ENCODE results near the gene WHRN. TPM values are rescaled to one million over a fixed set of nuclear protein-coding genes. Genes with fewer than 3 reads are reported as not detected.

Gene WHRN
- total RNA-seq, 2 experiments from 2014 or later: 0.64 to 1.2 TPM

DNA sequence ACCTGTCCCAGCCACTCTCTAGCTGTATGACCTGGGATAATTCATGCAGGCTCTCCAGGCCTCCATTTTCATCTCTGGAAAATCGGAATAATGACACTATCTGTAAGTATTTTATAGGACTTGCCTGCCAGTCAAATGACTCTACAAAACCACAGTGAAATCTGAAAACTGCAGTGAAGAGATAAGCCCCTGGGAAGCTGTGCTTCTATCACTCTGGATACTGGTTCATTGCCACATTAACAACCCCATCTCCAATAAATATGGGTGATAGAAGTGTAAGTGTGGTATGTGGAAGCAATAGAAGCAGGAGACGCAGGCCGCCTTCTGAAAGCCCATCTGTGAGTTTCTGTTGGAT, 31.8 kb downstream of the WHRN start:
- no peaks in the 10 kb centered on the region for H3K36me3 Mint-ChIP-seq (ENCODE audit: low read depth)
- POLR2A ChIA-PET: no interaction called here
- H3K9me3 Mint-ChIP-seq: no peaks in the 10 kb centered on the region
- peak overlapping the region; percentile 37 for H3K27ac Mint-ChIP-seq
- H3K4me3 Mint-ChIP-seq: no peak overlapping the region
- H3K27me3 Mint-ChIP-seq: no peaks in the 10 kb centered on the region
- DNase-seq: no peak
- CTCF ChIA-PET: interaction anchor here (0.9 to 2.2 kb wide), 2 partner anchors 8 to 12 kb away, joined by 3 to 8 read pairs; no protein-coding TSS in a partner anchor
- peaks cover 14% of the 10 kb centered on the region for H3K4me1 Mint-ChIP-seq

DNA sequence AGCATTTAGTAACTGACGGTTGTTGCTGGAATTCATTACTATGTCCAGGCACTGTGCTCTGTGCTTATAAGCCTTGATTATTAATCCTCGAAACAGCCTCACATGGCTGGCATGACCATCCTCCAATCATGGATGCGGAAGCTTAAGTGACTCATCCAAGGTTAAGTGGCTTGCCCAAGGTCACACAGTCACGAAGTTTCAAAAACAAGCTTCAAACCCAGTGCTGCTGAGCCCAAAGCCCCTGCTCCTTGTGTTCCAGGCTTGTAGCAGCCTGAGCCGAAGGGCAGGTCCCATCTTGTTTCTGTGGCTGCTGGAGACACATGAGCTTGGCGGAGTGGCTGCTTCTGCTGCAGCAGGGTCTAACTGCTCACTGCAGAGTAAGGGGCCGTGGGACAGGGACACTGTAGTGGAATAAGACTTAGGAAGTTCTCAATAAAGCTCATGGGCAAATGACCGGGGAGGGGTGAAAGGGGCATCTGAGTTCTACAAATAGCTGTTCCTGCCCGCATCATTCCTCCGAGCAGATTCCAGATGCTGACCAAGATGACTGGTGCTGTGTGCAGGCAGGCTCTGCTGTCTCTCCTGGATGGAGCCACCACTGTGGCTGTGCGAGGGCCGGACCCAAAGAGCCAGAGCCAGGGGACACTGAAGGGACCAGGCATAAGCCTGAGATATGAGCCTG, 32.4 kb downstream of the WHRN start:
- no peak overlapping the region for H3K27ac Mint-ChIP-seq
- H3K4me3 Mint-ChIP-seq: no peak overlapping the region
- ChIA-PET CTCF (interaction anchor here (2.2 kb wide), 1 partner anchor 12 kb away, joined by 8 read pairs; no protein-coding TSS in a partner anchor), POLR2A (no interaction called here)
- H3K36me3 Mint-ChIP-seq (ENCODE audit: low read depth): no peaks in the 10 kb centered on the region
- DNase-seq: no peak
- H3K27me3 Mint-ChIP-seq: no peaks in the 10 kb centered on the region
- H3K4me1 Mint-ChIP-seq: peaks cover 14% of the 10 kb centered on the region
- no peaks in the 10 kb centered on the region for H3K9me3 Mint-ChIP-seq

DNA sequence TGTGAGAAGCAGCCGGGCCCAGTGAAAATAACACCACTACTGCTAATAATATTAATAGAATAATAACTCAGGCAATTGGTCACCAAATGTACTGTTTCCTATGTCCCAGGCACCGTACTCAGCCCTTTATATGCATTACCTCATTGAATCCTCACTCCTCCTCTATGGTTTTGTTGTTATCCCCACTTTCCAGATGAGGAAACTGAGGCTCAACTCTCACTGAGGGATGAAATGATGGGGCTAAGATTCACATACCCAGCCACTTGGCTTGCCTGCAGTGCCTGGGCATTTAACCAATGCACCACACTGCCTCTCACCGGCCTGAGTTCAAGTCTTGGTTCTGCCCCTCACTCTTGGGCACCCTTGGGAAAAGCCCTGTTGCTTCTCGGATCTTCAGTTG, 34.1 kb downstream of the WHRN start:
- POLR2A ChIA-PET: no interaction called here

DNA sequence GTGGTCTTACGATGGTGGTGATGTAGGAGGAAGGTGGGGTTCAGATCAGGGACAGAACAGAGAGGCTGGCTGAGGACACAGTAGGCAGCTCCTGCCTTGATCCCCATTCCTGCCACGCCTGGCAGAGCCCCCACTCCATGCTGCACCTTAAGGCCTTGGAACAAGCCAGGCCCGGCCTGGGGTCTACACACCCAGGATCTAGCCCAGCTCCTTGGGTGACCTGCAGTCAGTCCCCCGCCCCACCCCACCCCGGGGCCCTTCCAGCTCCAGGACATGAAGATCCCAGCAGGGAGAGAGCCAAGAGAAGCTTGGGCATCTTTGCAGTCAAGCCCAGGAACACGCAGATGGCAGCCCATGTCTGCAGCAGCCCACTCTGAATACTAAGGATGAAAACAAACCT, 34.7 kb downstream of the WHRN start:
- POLR2A ChIA-PET: no interaction called here
- no peaks in the 10 kb centered on the region for H3K9me3 Mint-ChIP-seq
- no peak overlapping the region for H3K27ac Mint-ChIP-seq
- DNase-seq: no peak
- no peaks in the 10 kb centered on the region for H3K36me3 Mint-ChIP-seq (ENCODE audit: low read depth)
- H3K27me3 Mint-ChIP-seq: no peaks in the 10 kb centered on the region
- CTCF ChIA-PET: no interaction called here
- no peak overlapping the region for H3K4me3 Mint-ChIP-seq
- H3K4me1 Mint-ChIP-seq: peaks cover 9% of the 10 kb centered on the region

More for the DNA sequence above, 34.1 kb downstream of the WHRN start:
- Mint-ChIP-seq H3K27me3 (no peaks in the 10 kb centered on the region), H3K27ac (no peak overlapping the region), H3K9me3 (no peaks in the 10 kb centered on the region), H3K4me3 (no peak overlapping the region), H3K4me1 (peaks cover 12% of the 10 kb centered on the region), H3K36me3 (ENCODE audit: low read depth) (no peaks in the 10 kb centered on the region)
- CTCF ChIA-PET: interaction anchor here (1.3 kb wide), 1 partner anchor 15 kb away, joined by 4 read pairs; no protein-coding TSS in a partner anchor
- no peak for DNase-seq

DNA sequence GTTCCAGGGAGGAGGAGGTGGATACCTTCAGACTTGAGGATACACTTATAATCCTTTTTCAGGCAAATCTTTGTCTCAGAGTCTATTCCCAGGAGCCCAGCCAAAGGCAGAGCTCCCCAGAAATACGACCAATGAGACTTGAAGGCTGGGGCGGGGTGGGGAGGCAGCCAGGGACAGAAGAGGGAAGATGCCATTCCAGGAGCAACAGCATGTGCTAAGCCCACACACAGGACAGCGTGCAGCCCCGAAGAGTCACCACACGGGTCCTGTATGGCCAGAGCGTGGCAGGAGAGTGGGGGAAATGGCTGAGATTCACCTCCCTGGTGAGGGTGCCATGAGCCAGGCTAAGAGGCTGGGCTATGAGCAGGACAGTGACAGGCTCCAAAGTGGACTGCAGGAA, 35.2 kb downstream of the WHRN start:
- peaks cover 4% of the 10 kb centered on the region for H3K4me1 Mint-ChIP-seq
- H3K27ac Mint-ChIP-seq: no peak overlapping the region
- no peaks in the 10 kb centered on the region for H3K9me3 Mint-ChIP-seq
- ChIA-PET CTCF (interaction anchor here (0.8 kb wide), 1 partner anchor 33 kb away, joined by 4 read pairs; no protein-coding TSS in a partner anchor), POLR2A (no interaction called here)
- H3K4me3 Mint-ChIP-seq: no peak overlapping the region
- H3K27me3 Mint-ChIP-seq: no peaks in the 10 kb centered on the region
- H3K36me3 Mint-ChIP-seq (ENCODE audit: low read depth): no peaks in the 10 kb centered on the region
- no peak for DNase-seq

DNA sequence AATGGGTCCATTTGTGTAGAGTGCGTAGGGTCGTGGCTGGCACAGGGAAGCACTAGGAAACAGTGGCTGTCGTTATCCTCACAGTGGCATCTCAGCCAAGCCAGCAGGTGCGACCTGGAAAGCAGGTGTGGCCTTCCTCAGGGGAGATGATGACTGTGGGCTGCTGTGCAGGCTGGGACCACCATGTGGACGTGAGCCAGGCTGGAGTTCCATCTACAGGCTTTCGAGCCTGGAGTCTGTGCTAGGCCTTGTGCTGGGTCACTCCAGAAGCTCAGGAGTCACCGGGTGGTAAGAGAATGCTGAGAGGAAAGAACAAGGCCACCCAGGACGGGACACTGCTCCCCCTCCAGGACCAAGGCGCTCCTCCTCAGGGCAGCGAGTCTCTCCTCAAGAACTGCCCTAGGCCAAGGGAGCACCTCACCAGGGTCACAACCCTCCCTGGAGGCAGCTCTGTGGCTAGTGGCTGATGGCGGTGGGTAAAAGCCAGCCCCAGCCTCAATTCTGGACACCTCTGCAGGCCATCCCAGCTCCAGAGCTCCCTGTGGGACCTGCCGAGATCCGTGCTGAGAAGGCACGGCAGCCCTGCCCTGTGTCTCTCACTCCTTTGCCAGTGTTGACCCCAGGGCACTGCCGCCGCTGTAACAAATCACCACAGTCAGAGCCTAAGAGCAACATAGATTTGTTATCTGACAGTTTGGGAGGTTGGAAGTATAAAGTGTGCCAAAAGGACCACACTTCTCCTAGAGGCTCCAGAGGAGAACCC, 36.0 kb downstream of the WHRN start:
- Mint-ChIP-seq H3K27me3 (no peaks in the 10 kb centered on the region), H3K4me1 (no peaks in the 10 kb centered on the region), H3K9me3 (no peaks in the 10 kb centered on the region), H3K4me3 (no peak overlapping the region), H3K36me3 (ENCODE audit: low read depth) (no peaks in the 10 kb centered on the region), H3K27ac (no peak overlapping the region)
- ChIA-PET POLR2A (no interaction called here), CTCF (interaction anchor here (0.8 to 1.4 kb wide), 2 partner anchors 14 to 32 kb away, joined by 3 to 4 read pairs; no protein-coding TSS in a partner anchor)
- DNase-seq: no peak

DNA sequence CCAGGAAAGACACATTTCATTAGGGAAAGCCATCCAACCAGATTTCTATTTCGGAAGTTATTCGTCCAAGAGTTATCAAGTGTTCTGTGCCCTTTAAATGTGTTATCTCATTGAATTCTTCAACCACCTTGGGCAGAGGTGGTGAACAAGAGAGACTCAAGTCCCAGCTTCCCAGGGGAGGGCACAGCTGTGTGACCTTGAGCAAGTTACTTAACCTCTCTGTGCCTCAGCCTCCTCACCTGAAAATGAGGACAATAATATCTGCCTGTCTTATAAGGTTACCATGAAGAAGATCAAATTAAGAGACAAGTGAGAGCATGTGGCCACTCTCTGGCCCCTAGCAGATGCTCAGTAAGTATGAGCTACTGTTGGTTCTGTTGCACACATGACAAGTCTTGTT, 37.4 kb downstream of the WHRN start:
- H3K27me3 Mint-ChIP-seq: no peaks in the 10 kb centered on the region
- H3K36me3 Mint-ChIP-seq (ENCODE audit: low read depth): no peaks in the 10 kb centered on the region
- H3K4me3 Mint-ChIP-seq: no peak overlapping the region
- CTCF ChIA-PET: no interaction called here
- no peaks in the 10 kb centered on the region for H3K4me1 Mint-ChIP-seq
- H3K9me3 Mint-ChIP-seq: no peaks in the 10 kb centered on the region
- DNase-seq: no peak
- POLR2A ChIA-PET: no interaction called here
- H3K27ac Mint-ChIP-seq: no peak overlapping the region

DNA sequence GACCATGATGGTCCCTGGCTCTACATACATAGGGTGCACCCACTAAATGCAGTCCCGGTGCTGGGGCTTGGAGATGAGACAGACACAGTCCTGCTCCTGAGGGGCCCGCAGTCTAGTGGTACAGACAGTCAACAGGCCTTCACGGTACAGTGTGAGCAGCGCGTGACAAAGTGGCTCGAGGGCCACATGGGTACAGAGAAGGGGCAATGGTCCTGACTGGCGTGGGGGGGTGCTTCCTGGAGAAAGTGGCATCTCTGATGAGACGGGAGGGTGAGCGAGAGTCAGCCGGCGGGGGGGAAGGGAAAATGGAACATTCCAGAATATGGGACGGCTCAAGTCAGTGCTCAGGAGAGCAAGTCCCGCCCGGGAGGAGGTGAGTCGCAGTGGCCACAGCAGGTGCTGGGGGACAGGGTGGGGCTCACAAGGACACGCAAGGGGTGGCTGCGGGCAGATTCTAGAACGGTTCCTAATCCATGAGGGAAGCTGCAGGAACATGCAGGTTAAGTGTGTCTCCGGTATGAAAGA, 38.0 kb downstream of the WHRN start:
- Mint-ChIP-seq H3K27ac (no peak overlapping the region), H3K9me3 (no peaks in the 10 kb centered on the region), H3K4me1 (no peaks in the 10 kb centered on the region), H3K4me3 (no peak overlapping the region), H3K36me3 (ENCODE audit: low read depth) (no peaks in the 10 kb centered on the region), H3K27me3 (no peaks in the 10 kb centered on the region)
- DNase-seq: no peak
- POLR2A ChIA-PET: no interaction called here
- CTCF ChIA-PET: no interaction called here

DNA sequence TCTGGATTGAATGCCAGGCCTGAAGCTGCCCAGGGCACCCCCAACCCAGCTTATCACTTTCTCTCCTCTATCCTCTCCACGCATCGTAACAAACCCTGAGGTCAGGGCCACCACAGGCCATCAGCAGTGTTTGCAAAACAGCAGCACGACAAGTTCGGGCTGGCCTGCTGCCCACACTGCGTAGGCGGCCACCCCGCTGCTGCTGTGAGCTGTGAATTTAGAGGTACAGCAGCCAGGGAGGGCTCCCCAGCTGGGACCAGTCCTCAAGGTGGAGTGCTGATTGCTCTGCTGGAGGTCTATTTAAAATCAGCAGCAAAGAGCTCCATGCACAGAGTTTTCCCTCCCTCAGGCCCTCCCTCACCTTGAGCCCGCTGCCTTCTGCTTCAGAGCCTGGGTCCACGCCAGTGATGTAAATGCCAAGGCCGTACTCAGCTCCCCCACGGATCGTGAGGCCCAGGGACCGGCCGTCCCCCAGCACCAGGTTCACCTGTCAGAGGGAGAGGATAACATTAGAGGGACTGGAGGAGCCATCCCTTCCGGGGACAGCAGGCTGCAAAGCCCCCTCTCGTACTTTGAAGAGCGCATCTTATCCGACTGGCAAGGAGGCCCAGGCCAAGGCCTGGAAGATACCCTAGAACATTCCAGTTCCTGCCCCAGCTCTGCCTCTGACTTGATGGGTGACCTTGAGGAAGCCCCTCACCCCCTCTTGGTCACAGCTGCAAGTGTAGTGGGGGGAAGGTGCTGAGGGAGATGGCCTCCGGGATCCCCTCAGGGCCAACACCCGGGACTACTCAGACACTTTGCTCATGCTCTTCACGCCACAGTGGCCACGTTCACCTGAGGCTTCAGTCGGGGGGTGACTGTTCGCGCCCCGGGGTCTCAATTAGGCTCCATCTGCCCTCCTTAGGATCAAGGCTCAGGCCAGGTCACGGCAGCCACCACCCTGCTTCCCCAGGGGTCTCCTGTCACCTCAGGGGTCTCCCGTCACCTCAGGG, 39.1 kb downstream of the WHRN start:
- Mint-ChIP-seq H3K4me3 (no peak overlapping the region), H3K27me3 (no peaks in the 10 kb centered on the region), H3K4me1 (no peaks in the 10 kb centered on the region), H3K9me3 (no peaks in the 10 kb centered on the region), H3K36me3 (ENCODE audit: low read depth) (no peaks in the 10 kb centered on the region), H3K27ac (no peak overlapping the region)
- DNase-seq: no peak
- CTCF ChIA-PET: interaction anchor here (0.6 to 1.0 kb wide), 3 partner anchors 8 to 216 kb away, joined by 3 to 4 read pairs (median 3); no protein-coding TSS in a partner anchor
- POLR2A ChIA-PET: no interaction called here

DNA sequence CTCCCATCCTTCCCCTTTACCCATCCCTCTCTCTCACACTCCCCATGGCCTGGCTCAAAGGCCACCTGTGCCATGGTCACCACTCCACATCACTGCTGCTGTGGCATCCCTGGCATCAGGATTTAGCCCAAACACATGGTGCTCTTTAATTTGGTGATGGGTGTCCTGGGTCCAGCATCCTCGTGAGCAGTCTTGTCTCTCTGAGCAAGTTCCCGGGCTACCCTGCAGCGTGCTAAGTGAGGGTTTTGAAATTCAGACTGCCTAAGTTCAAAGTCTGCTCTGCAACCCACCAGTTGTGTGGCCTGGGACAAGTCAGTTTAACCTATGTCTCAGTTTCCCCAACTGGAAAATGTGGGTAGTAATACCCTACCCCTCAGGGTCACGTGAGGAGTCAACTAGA, 39.9 kb downstream of the WHRN start:
- POLR2A ChIA-PET: no interaction called here
- Mint-ChIP-seq H3K36me3 (ENCODE audit: low read depth) (no peaks in the 10 kb centered on the region), H3K4me3 (no peak overlapping the region), H3K4me1 (no peaks in the 10 kb centered on the region), H3K9me3 (no peaks in the 10 kb centered on the region), H3K27me3 (no peaks in the 10 kb centered on the region), H3K27ac (no peak overlapping the region)
- CTCF ChIA-PET: interaction anchor here (0.8 to 1.0 kb wide), 3 partner anchors 8 to 48 kb away, joined by 3 to 4 read pairs (median 3); no protein-coding TSS in a partner anchor
- DNase-seq: no peak

DNA sequence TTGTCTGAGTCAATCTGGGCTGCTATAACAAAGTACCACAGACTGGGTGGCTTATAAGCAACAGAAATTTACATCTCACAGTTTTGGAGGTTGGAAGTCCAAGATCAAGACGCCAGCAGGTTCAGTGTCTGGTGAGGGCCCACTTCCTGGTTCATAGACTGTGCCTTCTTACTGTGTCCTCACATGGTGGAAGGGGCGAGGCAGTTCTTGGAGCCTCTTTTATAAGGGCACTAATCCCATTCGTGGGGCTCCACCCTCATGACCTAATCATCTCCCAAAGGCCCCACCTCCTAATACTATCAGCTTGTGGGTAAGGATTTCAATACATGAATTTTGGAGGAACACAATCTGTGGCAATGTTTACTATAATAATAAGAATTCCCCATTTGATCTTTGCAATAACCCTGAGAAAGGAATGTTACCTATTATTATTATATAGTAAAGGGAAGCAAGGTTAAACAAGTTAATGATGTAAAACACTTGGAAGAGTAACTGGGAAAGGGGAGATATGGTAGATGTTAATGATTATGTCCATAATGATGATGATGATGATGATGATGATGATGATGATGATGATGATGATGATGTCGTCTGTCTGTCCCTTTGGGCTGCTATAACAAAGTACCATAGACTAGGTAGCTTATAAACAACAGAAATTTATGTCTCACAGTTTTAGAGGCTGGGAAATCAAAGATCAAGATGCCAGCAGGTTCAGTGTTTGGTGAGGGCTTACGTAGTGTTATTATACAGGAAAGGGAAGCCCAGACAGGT, 40.8 kb downstream of the WHRN start:
- ChIA-PET CTCF (interaction anchor here (0.7 to 0.8 kb wide), 2 partner anchors 11 to 47 kb away, joined by 3 read pairs; no protein-coding TSS in a partner anchor), POLR2A (no interaction called here)
- Mint-ChIP-seq H3K36me3 (ENCODE audit: low read depth) (no peaks in the 10 kb centered on the region), H3K4me1 (no peaks in the 10 kb centered on the region), H3K27me3 (no peaks in the 10 kb centered on the region), H3K9me3 (no peaks in the 10 kb centered on the region), H3K27ac (no peak overlapping the region), H3K4me3 (no peak overlapping the region)
- no peak for DNase-seq

DNA sequence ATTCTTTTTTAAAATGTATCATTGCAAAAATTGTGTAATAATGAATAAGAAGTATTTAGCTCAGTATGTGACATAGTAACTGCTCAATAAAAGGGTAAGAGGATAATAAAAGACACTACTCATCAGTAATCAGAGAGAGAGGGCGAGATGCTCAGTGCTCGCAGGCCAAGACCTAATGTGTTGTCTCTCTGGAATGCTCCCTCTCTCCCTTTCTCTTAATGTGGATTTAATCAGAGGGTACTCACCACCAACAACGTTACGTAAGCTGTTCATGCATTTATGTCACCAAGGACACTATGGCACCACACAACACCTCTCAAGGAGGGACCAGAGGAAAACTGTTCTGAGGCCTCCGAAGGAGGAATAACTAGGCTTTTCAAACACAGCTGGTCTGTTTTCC, 42.5 kb downstream of the WHRN start:
- no peaks in the 10 kb centered on the region for H3K4me1 Mint-ChIP-seq
- no peak overlapping the region for H3K4me3 Mint-ChIP-seq
- ChIA-PET POLR2A (no interaction called here), CTCF (interaction anchor here (0.5 to 1.3 kb wide), 3 partner anchors 29 to 132 kb away, joined by 3 to 4 read pairs (median 3); no protein-coding TSS in a partner anchor)
- no peaks in the 10 kb centered on the region for H3K36me3 Mint-ChIP-seq (ENCODE audit: low read depth)
- no peaks in the 10 kb centered on the region for H3K27me3 Mint-ChIP-seq
- no peaks in the 10 kb centered on the region for H3K9me3 Mint-ChIP-seq
- no peak for DNase-seq
- no peak overlapping the region for H3K27ac Mint-ChIP-seq

Measured in activated CD4-positive, alpha-beta T cell treated with anti-CD3 and anti-CD28 coated beads, Interleukin-2, amount 10 ng/mL, durations not matched to agents 7 days and 5 days (primary cell).